GM12892 (cell line): ENCODE measurements around the gene ROCK2.

ENCODE experiments used
- POLR2A ChIP-seq: IDR thresholded peaks from 2 replicates; pipeline ENCODE4 v1.6.1; 2011; ENCODE audit warnings: low read depth, low read length, control low read depth
- POLR2AphosphoS5 ChIP-seq: IDR thresholded peaks from 2 replicates; pipeline ENCODE4 v1.6.1; 2011; ENCODE audit warnings: low read depth, low read length, control low read depth
- TAF1 ChIP-seq: IDR thresholded peaks from 2 replicates; pipeline ENCODE4 v1.6.1; 2011; ENCODE audit warnings: low read depth, mild to moderate bottlenecking, control low read depth, low read length, borderline replicate concordance

GRCh38 chr2:11356764-11357163 is 12.3 kb upstream of the ROCK2 start:
- TF ChIP-seq POLR2A (no peak), POLR2AphosphoS5 (no peak), TAF1 (no peak)
